ENCODE data around the gene ENO2.

DNA sequence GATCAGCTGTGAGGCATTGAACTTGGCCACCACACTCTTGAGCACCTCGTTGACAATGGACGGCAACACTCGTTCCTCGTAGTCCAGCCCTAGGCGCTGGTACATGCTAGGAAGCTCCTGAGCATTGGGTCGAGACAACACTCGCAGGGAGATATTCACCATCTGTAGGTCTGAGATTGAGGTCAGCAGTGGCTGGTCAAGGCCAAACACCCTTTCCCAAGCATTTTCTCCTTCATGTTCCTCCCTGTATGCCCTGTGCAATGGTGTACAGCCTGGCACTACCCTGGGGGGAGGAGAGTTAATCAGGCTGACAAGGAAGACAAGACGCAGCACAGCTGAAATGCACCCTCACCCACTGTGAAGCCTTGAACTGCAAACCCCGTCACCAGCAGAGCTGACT lies 54.0 kb downstream of the ENO2 start:
- TF ChIP-seq POLR2A (IDR thresholded peaks at IDR 0.05; ENCODE audit: low read depth, low read length) (0 out of 2 replicates have a peak, but pooled peaks have one; percentile 6), POLR2AphosphoS5 (IDR thresholded peaks at IDR 0.05; ENCODE audit: low read depth, low read length) (0 out of 2 replicates have a peak, but pooled peaks have one; percentile 12), SPI1 (IDR thresholded peaks at IDR 0.05; ENCODE audit: low read depth, low read length) (no peak), TAF1 (IDR thresholded peaks at IDR 0.05; ENCODE audit: low read depth, low read length) (no peak), PAX5 (IDR thresholded peaks at IDR 0.05; ENCODE audit: insufficient read depth, low read length, severe bottlenecking) (no peak), POU2F2 (IDR thresholded peaks at IDR 0.05; ENCODE audit: low read depth, low read length) (no peak)
